ENCODE results near the gene B4GALT6. TPM values are rescaled to one million over a fixed set of nuclear protein-coding genes. Genes with fewer than 3 reads are reported as not detected.

The B4GALT6 gene
- total and polyA plus RNA-seq, 2 of the 4 experiments (the other 2 are of a cell fraction): 1.1 to 3.9 TPM

DNA sequence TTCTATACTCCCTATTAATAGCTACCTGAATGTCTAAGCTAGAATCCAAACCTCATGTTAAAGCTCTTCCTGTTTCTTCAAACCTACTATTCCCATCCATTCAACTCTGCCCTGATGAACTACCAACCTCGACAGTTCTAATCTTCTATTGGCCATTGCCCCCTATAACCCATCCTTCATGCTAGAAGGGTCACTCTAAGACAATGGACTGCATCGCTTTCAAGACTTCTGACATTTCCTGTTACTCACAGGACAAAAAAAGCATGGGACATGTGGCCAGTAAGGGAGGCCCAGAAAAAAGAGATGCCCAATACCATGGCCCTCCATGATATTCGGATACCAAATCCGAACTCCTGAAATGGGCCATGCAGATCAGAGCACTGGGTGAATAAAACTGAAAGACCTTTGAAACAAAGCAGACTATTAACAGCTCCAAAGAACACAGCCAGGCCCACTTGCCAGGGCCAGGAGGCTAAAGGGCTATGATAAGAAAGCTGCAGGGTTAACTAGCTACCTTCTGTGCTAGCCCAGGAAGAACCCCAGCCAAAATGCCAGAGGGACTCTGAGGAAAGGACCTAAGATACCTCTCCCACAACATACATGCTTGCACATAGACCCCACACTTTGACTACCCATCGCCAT, 4.5 kb downstream of the B4GALT6 start:
- no peak for TF ChIP-seq SMC3 (IDR thresholded peaks at IDR 0.05; ENCODE audit: low read depth, low read length)
- TF ChIP-seq NFE2L2 (IDR thresholded peaks at IDR 0.05; ENCODE audit: low read depth, low read length): no peak
- TF ChIP-seq MXI1 (IDR thresholded peaks at IDR 0.05; ENCODE audit: borderline replicate concordance, low read depth, low read length): no peak
- TF ChIP-seq RCOR1 (IDR thresholded peaks at IDR 0.05; ENCODE audit: insufficient replicate concordance, low read length): no peak
- TF ChIP-seq CEBPB (IDR thresholded peaks at IDR 0.05; ENCODE audit: low read depth, low read length): no peak
- TF ChIP-seq ELK1 (IDR thresholded peaks at IDR 0.05; ENCODE audit: borderline replicate concordance, low read depth, low read length): no peak
- no peak for TF ChIP-seq USF2 (IDR thresholded peaks at IDR 0.05; ENCODE audit: low read depth, low read length)
- no peak for TF ChIP-seq BHLHE40 (IDR thresholded peaks at IDR 0.05; ENCODE audit: low read depth, low read length)
- TF ChIP-seq RAD21 (IDR thresholded peaks at IDR 0.05; ENCODE audit: low read length): no peak

More for the DNA sequence above, 4.5 kb downstream of the B4GALT6 start:
- no peak overlapping the region for H2BK15ac ChIP-seq (ENCODE audit: low read depth, low read length)
- no peak overlapping the region for H4K91ac ChIP-seq (ENCODE audit: insufficient read depth, low read depth, low read length)
- H2BK5ac ChIP-seq (ENCODE audit: low read depth, low read length, poor library complexity, severe bottlenecking): no peak overlapping the region
- no peak overlapping the region for H3K23ac ChIP-seq (ENCODE audit: low read depth, low read length)
- no peak overlapping the region for H2BK20ac ChIP-seq (ENCODE audit: low read depth, low read length)
- H3K14ac ChIP-seq (replicated peaks; ENCODE audit: low read depth, low read length): no peak overlapping the region
- no peak overlapping the region for H3K56ac ChIP-seq (ENCODE audit: extremely low read depth, insufficient read depth, low read length)
- no peak for ATAC-seq (ENCODE audit: low read depth)
- no peak overlapping the region for H3K4me2 ChIP-seq (ENCODE audit: low read depth, low read length)
- no peak overlapping the region for H3K4ac ChIP-seq (ENCODE audit: low read depth, low read length)
- no peak for DNase-seq
- BruUV-seq (replicated peaks): no TSS peak
- no peak overlapping the region for H4K8ac ChIP-seq (ENCODE audit: low read depth in 2 of 2, low read length in 2 of 2)
- H3K4me3 ChIP-seq (ENCODE audit: insufficient read depth, low read depth, low read length): no peak overlapping the region
- H3K9ac ChIP-seq (ENCODE audit: low read depth, low read length): no peak overlapping the region
- no peaks in the 10 kb centered on the region for H4K20me1 ChIP-seq (ENCODE audit: insufficient read depth, low read length)
- H3K18ac ChIP-seq (ENCODE audit: low read depth, low read length): no peak overlapping the region
- intact Hi-C loops (cut with micrococcal nuclease) (no loop called here), dilution Hi-C loops (cut with HindIII; ENCODE audit: low sequenced_read_pairs, unreplicated experiment) (no loop called here), in situ Hi-C loops (cut with MboI; ENCODE audit: low sequenced_read_pairs) (no loop called here)
- peaks cover 9% of the 10 kb centered on the region for H3K27me3 ChIP-seq (ENCODE audit: control insufficient read depth, insufficient read depth, low read length)
- no peak overlapping the region for H2BK120ac ChIP-seq (ENCODE audit: low read depth, low read length)
- no peaks in the 10 kb centered on the region for H3K79me1 ChIP-seq (ENCODE audit: low read depth in 1 of 2, low read length in 2 of 2)
- no peak overlapping the region for H2AK5ac ChIP-seq (ENCODE audit: low read depth, low read length)
- no peak overlapping the region for H3K27ac ChIP-seq (ENCODE audit: insufficient read depth, low read length)
- 67% methylated on average over 1 of the region's 5 CpGs; no CpG with 5 or more reads in 1 of the 2 experiments for WGBS, 2 experiments (ENCODE audit: extremely low coverage in 2 of 2, insufficient read length in 1 of 2)
- no peaks in the 10 kb centered on the region for H3K4me1 ChIP-seq (ENCODE audit: control insufficient read depth, insufficient read depth, low read length)
- H2AFZ ChIP-seq (replicated peaks; ENCODE audit: low read length, poor library complexity): no peak overlapping the region
- ChIA-PET POLR2A (ENCODE audit: unreplicated experiment) (no interaction called here), CTCF (no interaction called here)
- no peak overlapping the region for H4K5ac ChIP-seq (ENCODE audit: low read depth, low read length)
- H3K9me3 ChIP-seq (ENCODE audit: control insufficient read depth, insufficient read depth, low read length): no peaks in the 10 kb centered on the region
- no peaks in the 10 kb centered on the region for H3K9me1 ChIP-seq (ENCODE audit: insufficient read depth, low read length)
- H3K36me3 ChIP-seq (ENCODE audit: control insufficient read depth, insufficient read depth, low read length): no peaks in the 10 kb centered on the region
- H2AK9ac ChIP-seq (replicated peaks; ENCODE audit: low read depth, low read length, poor library complexity): no peak overlapping the region
